K562 (cell line): ENCODE data around the gene CTDSP2. TPM values are rescaled to one million over a fixed set of nuclear protein-coding genes. Genes with fewer than 3 reads are reported as not detected.

Experiments
- BCLAF1 ChIP-seq, 2 experiments: fragments of 450-650 bp in 1 of 2; IDR thresholded peaks; 2 replicates each; pipeline ENCODE4 v1.6.1; 2011 to 2017; ENCODE audit warnings: low read depth in 2 of 2, antibody characterized with exemption in 1 of 2, borderline replicate concordance in 1 of 2, low read length in 1 of 2, mild to moderate bottlenecking in 1 of 2, mixed read lengths in 1 of 2; ENCODE audit not compliant: control insufficient read depth in 1 of 2
- FOXJ3 ChIP-seq: sonication (generic); formaldehyde crosslinking; IDR thresholded peaks from 2 replicates; pipeline ENCODE4 v1.4.0; 2020; ENCODE audit warnings: mild to moderate bottlenecking, missing genetic modification reagents
- FOXO4 ChIP-seq: fragments of 450-650 bp; formaldehyde crosslinking; IDR thresholded peaks from 2 replicates; pipeline ENCODE4 v1.4.0; 2020; ENCODE audit warnings: mild to moderate bottlenecking, moderate library complexity
- GABPB1 ChIP-seq: sonication (generic); formaldehyde crosslinking; IDR thresholded peaks from 2 replicates; pipeline ENCODE4 v1.8.0; 2022; ENCODE audit warnings: mild to moderate bottlenecking, missing genetic modification reagents
- GTF2F1 ChIP-seq: IDR thresholded peaks from 2 replicates; pipeline ENCODE4 v1.6.1; 2011; ENCODE audit warnings: low read depth, low read length, improper control_type of control experiment
- HNRNPH1 ChIP-seq: fragments of 200-400 bp; formaldehyde crosslinking; optimal IDR thresholded peaks from 2 replicates; pipeline ENCODE3; 2017; ENCODE audit warnings: low read depth, mild to moderate bottlenecking, low read length, moderate library complexity
- L3MBTL2 ChIP-seq: fragments of 450-650 bp; IDR thresholded peaks from 2 replicates; pipeline ENCODE4 v1.6.1; 2016; ENCODE audit warnings: mild to moderate bottlenecking, moderate library complexity
- PPARD ChIP-seq: fragments of 250-450 bp; sonication (Bioruptor Pico); IDR thresholded peaks from 2 replicates; pipeline ENCODE4 v1.8.0; 2022; ENCODE audit warnings: inconsistent platforms, mild to moderate bottlenecking, moderate library complexity
- REST ChIP-seq, 2 experiments: fragments of 450-650 bp; formaldehyde crosslinking in 1 of 2; IDR thresholded peaks; 2 replicates each; pipeline versions ENCODE4 v1.4.0 to v1.6.1; 2014 to 2020; ENCODE audit warnings: mild to moderate bottlenecking in 2 of 2, borderline replicate concordance in 1 of 2, low read depth in 1 of 2
- SLC30A9 ChIP-seq: fragments of 250-450 bp; sonication (Bioruptor Pico); IDR thresholded peaks from 2 replicates; pipeline ENCODE4 v1.8.0; 2022; ENCODE audit warnings: mild to moderate bottlenecking, moderate library complexity
- SP1 ChIP-seq: sonication (generic); formaldehyde crosslinking; IDR thresholded peaks from 2 replicates; pipeline ENCODE4 v1.8.1; 2022; ENCODE audit warnings: mild to moderate bottlenecking, missing genetic modification reagents
- ZBTB17 ChIP-seq: fragments of 450-650 bp; formaldehyde crosslinking; IDR thresholded peaks from 2 replicates; pipeline ENCODE4 v1.4.0; 2020; ENCODE audit warnings: mild to moderate bottlenecking
- polyA plus RNA-seq, 8 experiments: library from polyadenylated mRNA; depleted of rRNA in 4 of 8; stranded (reverse) in 5 of 8; unstranded in 3 of 8; fragments of >200 nt; fragmentation: Nextera tagmentation in 2 of 8; fragmentation: Illumina TruSeq in 1 of 8; extraction: Ambion mirVana in 2 of 8; extraction: Trizol in 1 of 8; gene quantifications; 2 replicates each; pipeline versions ENCODE4 v1.2.1 to v1.2.3, GENCODE V29; 2011 to 2014; ENCODE audit warnings: inconsistent platforms in 1 of 8, missing spikeins in 1 of 8
- total RNA-seq, 7 experiments: library from RNA; depleted of rRNA in 6 of 7; stranded (reverse); fragments of >200 nt in 6 of 7; fragmentation: Illumina TruSeq in 2 of 7; extraction: Trizol in 2 of 7; gene quantifications; 2 replicates each; pipeline versions ENCODE4 v1.2.1 to v1.2.3, GENCODE V29; 2011 to 2021; ENCODE audit warnings: low replicate concordance in 1 of 7
- TF ChIP-seq, protein P1 (sequence below): sonication (generic); formaldehyde crosslinking; IDR thresholded peaks from 2 replicates; pipeline ENCODE4 v1.8.0; 2022; ENCODE audit warnings: mild to moderate bottlenecking, missing genetic modification reagents

Gene CTDSP2
- total and polyA plus RNA-seq, 9 of the 15 experiments (the other 6 are each of a cell fraction or from before 2014, with no cell fraction given): 20.4 to 108 (median 47.7) TPM

DNA sequence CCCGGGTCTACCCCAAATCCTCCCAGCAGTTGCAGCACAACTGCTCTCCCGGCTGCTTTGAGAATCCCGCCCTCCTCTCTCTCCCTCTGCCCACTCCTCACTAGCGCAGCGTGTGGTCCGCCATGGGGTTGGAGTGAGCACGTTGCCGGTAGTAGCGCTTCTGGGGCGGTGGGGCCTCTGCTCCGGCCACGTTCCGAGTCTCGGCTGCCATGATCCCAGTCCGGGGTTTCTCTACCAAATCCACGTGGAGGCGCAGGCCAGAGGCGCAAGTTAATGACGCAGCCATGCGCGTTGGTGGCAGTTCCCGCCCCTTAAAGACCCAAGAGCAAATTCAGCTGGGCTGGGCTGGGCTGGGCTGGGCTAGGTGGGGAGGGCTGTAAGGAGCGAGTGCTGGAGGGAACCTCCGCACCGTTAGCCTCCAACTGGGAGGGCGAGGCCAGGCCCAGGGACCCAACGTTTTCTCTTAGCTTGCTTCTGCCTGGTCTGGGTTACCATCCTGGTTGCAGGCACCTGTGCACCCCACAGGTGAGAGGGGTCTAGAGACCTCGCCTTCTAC lies 74.6 kb downstream of the CTDSP2 start, which contains the start of gene METTL1 (continued):
- no peak for TF ChIP-seq FOXJ3 (CRISPR knock-in tag)
- no peak for TF ChIP-seq BCLAF1 (IDR thresholded peaks at IDR 0.05; ENCODE audit: borderline replicate concordance in 1 of 2, control insufficient read depth in 1 of 2, low read depth in 2 of 2, low read length in 1 of 2)
- TF ChIP-seq SP1 (CRISPR knock-in tag): peak; percentile 100
- peak; percentile 66 for TF ChIP-seq GTF2F1
- TF ChIP-seq FOXO4 (CRISPR knock-in tag): no peak
- peak; percentile 57 for TF ChIP-seq GABPB1 (CRISPR knock-in tag)
- TF ChIP-seq REST (IDR thresholded peaks at IDR 0.05; ENCODE audit: borderline replicate concordance): peak; percentile 42; the same call in 1 of the 2 replicates
- no peak for TF ChIP-seq REST (CRISPR knock-in tag; IDR thresholded peaks at IDR 0.05; ENCODE audit: low read depth)
- no peak for TF ChIP-seq PPARD (CRISPR knock-in tag)
- TF ChIP-seq SLC30A9: no peak
- peak; percentile 76 for TF ChIP-seq L3MBTL2
- TF ChIP-seq, protein P1, sequence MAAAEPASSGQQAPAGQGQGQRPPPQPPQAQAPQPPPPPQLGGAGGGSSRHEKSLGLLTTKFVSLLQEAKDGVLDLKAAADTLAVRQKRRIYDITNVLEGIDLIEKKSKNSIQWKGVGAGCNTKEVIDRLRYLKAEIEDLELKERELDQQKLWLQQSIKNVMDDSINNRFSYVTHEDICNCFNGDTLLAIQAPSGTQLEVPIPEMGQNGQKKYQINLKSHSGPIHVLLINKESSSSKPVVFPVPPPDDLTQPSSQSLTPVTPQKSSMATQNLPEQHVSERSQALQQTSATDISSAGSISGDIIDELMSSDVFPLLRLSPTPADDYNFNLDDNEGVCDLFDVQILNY (CRISPR knock-in tag): peak; percentile 74; the same call in 1 of the 2 replicates
- no peak for TF ChIP-seq HNRNPH1
- TF ChIP-seq ZBTB17 (CRISPR knock-in tag): 0 out of 2 replicates have a peak, but pooled peaks have one; percentile 44
- TF ChIP-seq, all 486 proteins: peak for 142
